CD4-positive, alpha-beta T cell treated with Interleukin-6 for 4 hours (primary cell): ENCODE results near the gene RPTN.
A peak's percentile ranks its signal among the peaks of the same experiment; 100 is the strongest.

Source experiments
- DNase-seq: peaks from one replicate; pipeline ENCODE4 v3.0.0-alpha.2; 2020; ENCODE audit warnings: mixed read lengths

The RPTN gene

GRCh38 chr1:152159144-152159543 lies at the start of gene RPTN:
Gene RPTN (minus strand): TSS chr1:152159228. CDS start chr1:152157889, 1,339 bp downstream.
- no peak for DNase-seq

GRCh38 chr1:152198982-152199381 lies 40.0 kb upstream of the RPTN start:
- DNase-seq = no peak

- no peak for DNase-seq
These were observed 38.4 kb upstream of the RPTN start for GRCh38 chr1:152197361-152197941.

GRCh38 chr1:152191711-152192110 lies 32.7 kb upstream of the RPTN start:
- DNase-seq = no peak

GRCh38 chr1:152191260-152191659 lies 32.2 kb upstream of the RPTN start:
- DNase-seq = no peak

GRCh38 chr1:152190589-152190988 lies 31.6 kb upstream of the RPTN start:
- no peak for DNase-seq

GRCh38 chr1:152189657-152190442 lies 30.8 kb upstream of the RPTN start:
- peak; percentile 75 for DNase-seq

- DNase-seq = peak; percentile 80
These were observed 29.9 kb upstream of the RPTN start for GRCh38 chr1:152188673-152189591.

- no peak for DNase-seq
These were observed 27.7 kb upstream of the RPTN start for GRCh38 chr1:152186556-152187285.

GRCh38 chr1:152185544-152186391 lies 26.7 kb upstream of the RPTN start:
- DNase-seq = peak; percentile 39

GRCh38 chr1:152182944-152183361 lies 23.9 kb upstream of the RPTN start:
- no peak for DNase-seq

GRCh38 chr1:152182431-152182830 lies 23.4 kb upstream of the RPTN start:
- DNase-seq = no peak

GRCh38 chr1:152179566-152179965 lies 20.5 kb upstream of the RPTN start:
- no peak for DNase-seq

GRCh38 chr1:152170287-152170905 lies 11.4 kb upstream of the RPTN start:
- no peak for DNase-seq

GRCh38 chr1:152169366-152170025 lies 10.5 kb upstream of the RPTN start:
- no peak for DNase-seq

- DNase-seq = no peak
These were observed 9.5 kb upstream of the RPTN start for GRCh38 chr1:152168535-152168868.

- no peak for DNase-seq
These were observed 9.0 kb upstream of the RPTN start for GRCh38 chr1:152167835-152168534.

- no peak for DNase-seq
These were observed 7.9 kb upstream of the RPTN start for GRCh38 chr1:152166966-152167365.

GRCh38 chr1:152165286-152166077 lies 6.5 kb upstream of the RPTN start:
- no peak for DNase-seq
